HL-60/S4 treated with retinoic acid at 250 ng/mL for 4 days and 3 days (cell line): Measurements from ENCODE around the gene SULF2.
"Not testable (repeated sequence)": the region's sequence is repeated elsewhere in the genome, so short reads cannot be mapped to it uniquely, and the experiment has no call there.

Experiments used
- in situ Hi-C: fragments of 300-500 bp; cut with MboI; formaldehyde crosslinking; loops from 2 replicates; pipeline ENCODE4 v1.7.0; 2022; ENCODE audit warnings: low sequenced_read_pairs

The SULF2 gene

GRCh38 chr20:47805951-47806350 is 20.7 kb upstream of the SULF2 start:
- in situ Hi-C loops, result no loop called here

GRCh38 chr20:47804972-47805371 is 19.7 kb upstream of the SULF2 start:
- in situ Hi-C loops, result not testable (repeated sequence)

- in situ Hi-C loops, result not testable (repeated sequence)
Observed at GRCh38 chr20:47804224-47804825, 19.0 kb upstream of the SULF2 start.

DNA sequence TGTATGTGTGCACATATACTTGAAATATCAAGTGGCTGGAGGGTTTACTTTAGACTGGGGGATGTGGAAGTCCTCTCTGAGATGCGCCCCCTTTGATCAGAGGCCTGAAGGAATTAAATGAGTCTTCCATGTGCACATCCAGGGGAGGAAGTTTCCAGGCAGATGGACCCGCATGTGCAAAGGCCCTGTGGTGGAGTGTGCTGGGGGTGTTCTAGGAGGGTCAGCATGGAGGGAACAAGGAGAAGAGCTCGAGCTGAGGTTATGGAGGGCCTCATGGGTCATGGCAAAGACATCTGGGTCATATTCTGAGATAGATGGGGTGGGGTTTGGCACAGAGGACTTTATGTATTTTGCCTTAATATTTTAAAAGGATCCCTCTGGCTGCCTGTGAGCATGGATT is 17.7 kb upstream of the SULF2 start:
- in situ Hi-C loops, result no loop called here

- in situ Hi-C loops, result no loop called here
Observed at GRCh38 chr20:47802226-47802920, 17.1 kb upstream of the SULF2 start.

- in situ Hi-C loops, result no loop called here
Observed at GRCh38 chr20:47801759-47802158, 16.5 kb upstream of the SULF2 start.

DNA sequence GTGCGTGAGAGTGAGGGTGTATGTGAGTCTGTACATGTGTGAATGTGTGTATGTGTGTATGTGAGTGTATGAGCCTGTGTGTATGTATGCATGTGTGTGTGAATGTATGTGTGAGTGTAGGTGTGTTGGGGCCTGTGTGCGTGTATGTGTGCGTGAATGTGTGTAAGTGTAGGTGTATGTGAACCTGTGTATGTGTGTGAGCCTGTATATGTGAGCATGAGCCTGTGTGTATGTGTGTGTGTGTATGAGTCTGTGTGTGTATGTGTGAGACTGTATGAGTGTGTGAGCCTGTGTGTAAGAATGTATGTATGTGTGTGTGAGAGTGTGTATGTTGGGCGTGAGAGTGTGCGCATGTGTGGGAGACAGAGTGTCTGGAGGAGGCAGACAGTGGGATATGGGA is 15.8 kb upstream of the SULF2 start:
- in situ Hi-C loops, result no loop called here

- in situ Hi-C loops, result no loop called here
Observed at GRCh38 chr20:47800623-47801022, 15.3 kb upstream of the SULF2 start.

DNA sequence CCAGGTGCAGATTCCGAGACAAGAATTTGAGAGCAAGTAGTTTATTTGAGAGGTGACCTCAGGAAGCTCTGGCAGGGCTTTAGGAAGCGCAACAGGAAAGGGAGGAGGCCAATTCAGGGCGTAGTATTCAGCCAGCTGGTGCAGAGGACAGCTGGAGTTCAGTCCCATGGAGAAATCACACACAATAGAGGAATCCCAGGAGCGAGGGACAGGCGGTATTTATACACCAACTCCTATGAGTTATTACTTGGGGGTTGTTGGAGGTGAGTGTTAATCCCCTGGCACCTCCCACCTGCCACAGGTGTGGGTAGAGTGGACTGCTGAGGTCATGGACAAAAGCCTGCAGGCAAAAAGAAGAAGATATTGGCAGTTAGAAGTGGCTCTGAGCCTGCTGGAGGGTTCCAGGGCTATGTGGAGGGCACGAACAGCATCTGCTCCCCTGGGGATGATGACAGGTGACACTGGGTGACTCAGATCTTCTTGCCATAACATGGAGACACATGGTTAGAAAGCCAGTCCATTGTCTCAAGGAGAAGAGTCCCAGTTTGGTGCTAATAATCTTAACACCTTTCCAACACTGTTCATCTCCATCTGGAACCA is 13.9 kb upstream of the SULF2 start:
- in situ Hi-C loops, result no loop called here

GRCh38 chr20:47796971-47797370 is 11.7 kb upstream of the SULF2 start:
- in situ Hi-C loops, result no loop called here

GRCh38 chr20:47795214-47795907 is 10.1 kb upstream of the SULF2 start:
- in situ Hi-C loops, result no loop called here

GRCh38 chr20:47794264-47794663 is 9.0 kb upstream of the SULF2 start:
- in situ Hi-C loops, result not testable (repeated sequence)

GRCh38 chr20:47792021-47792618 is 6.8 kb upstream of the SULF2 start:
- in situ Hi-C loops, result no loop called here

DNA sequence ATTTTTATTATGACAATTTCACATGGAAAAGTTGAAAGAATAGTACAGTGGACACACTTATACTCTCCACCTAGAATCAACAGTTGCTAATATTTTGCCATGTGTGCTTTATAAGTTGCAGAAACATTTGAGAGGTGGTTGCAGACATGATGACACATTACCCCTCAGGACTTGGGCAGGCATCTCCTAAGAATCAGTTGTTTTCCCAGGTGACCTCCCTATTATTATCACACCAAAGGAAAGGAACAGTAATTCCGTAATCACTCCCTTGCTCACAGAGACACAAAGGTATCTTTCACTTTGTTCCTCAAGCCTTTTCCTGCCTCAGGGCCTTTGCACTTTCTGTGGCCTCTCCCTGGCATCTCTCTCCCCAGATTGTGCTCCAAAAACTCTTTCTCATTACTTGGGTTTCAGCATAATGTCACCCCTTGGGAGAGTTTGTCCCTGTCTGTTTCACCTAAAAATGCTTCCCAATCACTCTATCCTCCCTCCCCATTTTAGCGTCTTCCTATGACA is 5.9 kb upstream of the SULF2 start:
- in situ Hi-C loops, result no loop called here

GRCh38 chr20:47790580-47790965 is 5.3 kb upstream of the SULF2 start:
- in situ Hi-C loops, result no loop called here

GRCh38 chr20:47789764-47790579 is 4.7 kb upstream of the SULF2 start:
- in situ Hi-C loops, result no loop called here

DNA sequence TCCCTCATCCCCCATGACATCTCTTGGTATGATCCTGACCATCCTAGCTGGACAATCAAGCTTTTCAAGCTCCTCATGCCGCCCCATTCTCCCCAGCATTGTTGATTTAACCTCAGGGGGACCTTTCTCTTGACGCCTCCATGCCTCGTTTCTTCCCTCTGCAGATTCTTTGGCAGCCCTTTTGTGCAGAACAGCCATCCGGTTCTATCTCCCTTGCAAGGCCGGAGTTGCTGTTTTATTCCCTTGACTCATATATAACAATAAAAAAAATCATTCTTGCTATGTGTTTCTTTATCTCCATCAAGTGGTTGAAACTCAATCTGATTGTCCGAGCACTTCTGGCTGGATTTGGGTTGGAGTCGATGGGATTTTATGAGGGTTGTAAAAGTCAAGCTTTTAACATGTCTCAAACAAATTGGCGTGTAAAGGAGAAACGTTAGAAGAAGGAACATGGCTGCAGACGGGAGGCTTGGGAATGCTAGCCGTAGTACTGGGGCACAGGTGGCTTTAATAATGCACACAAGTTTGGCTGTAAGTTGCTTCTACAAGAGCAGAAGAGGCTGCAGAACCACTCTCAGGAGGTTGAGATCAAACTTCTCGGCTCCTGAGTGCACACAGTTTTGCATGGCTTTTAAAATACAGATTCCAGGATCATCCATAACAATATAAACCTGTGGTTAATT is 3.9 kb upstream of the SULF2 start:
- in situ Hi-C loops, result no loop called here

- in situ Hi-C loops, result no loop called here
Observed at GRCh38 chr20:47788741-47789080, 3.4 kb upstream of the SULF2 start.

DNA sequence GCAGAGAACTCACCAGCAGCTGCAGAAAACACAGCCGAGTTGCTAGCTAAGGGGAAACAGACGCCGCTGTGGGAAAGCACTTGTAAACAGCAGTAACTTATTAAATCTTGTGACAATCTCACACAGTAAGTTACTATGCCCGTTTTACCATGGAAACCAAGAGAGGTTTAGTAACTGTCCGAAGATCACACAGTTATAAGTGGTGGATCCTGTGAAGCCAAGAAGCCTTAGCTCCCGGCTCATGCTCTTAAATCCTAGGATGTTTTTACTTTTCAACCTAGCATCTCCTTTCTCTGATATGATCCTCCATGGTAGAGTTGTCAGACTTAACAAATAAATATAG is 1.5 kb upstream of the SULF2 start:
- in situ Hi-C loops, result no loop called here
